NCI-H1048 (cell line): ENCODE results near the gene LILRB4.
"Not testable (repeated sequence)": the region's sequence is repeated elsewhere in the genome, so short reads cannot be mapped to it uniquely, and the experiment has no call there.

Experiments used
- DNase-seq: peaks from one replicate; lab custom pipeline; 2025; lab: John Stamatoyannopoulos, UW

Gene LILRB4

DNA sequence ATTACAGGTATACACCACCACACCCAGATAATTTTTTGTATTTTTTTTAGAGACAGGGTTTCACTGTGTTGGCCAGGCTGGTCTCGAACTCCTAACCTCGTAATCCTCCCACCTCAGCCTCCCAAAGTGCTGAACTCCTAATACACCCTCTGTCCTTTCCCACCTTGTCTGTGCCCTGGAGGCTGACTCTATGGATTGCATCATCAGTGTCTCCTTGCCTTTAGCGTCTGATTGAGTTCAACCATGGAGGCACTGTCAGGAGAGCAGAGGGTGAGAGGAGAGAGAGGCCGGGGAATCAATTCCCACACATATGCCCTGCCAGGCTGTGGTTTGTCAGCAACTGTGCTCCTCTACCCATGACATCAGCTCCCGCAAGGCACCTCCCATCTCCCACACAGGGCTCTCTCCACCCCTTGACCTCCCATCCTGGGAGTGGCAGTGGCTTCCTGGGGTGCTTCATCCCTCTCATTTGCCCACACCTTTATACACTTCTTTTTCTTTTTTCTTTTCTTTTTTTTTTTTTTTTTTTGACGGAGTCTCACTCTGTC lies 12.6 kb upstream of the LILRB4 start:
- no peak for DNase-seq

DNA sequence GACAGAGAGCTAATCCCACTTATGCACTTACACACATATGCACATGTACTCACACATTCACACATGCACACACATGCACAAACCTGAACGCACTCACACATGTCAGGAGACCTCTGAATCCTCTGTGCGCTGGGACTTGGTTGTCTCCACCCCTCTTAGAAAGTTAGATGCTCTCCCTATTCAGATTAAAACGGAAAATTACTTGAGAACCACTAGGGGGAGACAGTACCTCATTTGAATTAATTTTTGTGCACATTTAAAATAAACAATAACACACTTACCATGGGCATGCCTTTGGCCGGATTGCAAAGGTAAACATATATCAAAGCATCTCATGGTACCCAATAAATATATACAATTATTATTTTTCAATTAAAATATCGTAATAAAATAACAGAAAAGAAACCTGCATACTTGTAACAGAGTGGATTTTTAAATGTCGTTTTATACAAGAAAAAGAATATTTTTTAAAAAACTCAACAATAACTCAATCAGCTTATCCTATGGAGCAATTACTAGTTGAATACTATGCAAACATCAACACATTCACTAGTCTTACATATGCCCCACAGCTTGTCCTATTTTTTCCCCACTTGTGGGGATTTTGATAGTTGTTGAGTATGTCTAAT lies 9.5 kb upstream of the LILRB4 start:
- DNase-seq, result no peak

DNA sequence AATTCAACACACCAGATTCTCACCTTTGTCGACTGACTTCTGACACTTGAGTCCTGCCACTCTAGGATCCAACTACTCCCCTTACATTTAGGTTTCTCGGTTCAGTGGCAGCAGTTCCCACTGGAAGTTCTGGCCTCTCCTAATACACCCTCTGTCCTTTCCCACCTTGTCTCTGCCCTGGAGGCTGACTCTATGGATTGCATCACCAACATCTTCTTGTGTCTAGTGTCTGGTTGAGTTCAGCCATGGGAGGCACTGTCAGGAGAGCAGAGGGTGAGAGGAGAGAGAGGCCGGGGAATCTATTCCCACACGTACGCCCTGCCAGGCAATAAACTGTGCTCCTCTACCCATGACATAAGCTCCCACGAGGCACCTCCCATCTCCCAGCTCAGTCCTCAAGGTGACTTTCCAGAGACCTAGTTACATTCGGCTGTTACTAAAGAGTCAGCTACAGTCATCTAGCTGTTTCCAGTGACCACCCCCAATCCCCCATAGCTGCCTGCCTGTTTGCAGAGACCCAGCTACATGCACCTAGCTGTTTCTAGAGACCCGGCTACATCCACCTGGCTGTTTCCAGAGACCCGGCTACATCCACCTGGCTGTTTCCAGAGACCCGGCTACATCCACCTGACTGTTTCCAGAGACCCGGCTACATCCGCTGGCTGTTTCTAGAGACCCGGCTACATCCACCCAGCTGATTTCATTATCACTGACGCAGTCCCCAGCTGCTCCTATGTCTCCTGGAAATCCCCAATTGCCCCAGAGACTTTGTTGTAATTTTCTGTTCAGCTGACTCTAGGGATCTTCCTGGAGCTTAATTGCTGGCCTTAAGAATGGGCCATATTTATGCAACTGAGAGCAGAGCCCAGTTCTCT lies 8.1 kb upstream of the LILRB4 start:
- DNase-seq, result no peak

DNA sequence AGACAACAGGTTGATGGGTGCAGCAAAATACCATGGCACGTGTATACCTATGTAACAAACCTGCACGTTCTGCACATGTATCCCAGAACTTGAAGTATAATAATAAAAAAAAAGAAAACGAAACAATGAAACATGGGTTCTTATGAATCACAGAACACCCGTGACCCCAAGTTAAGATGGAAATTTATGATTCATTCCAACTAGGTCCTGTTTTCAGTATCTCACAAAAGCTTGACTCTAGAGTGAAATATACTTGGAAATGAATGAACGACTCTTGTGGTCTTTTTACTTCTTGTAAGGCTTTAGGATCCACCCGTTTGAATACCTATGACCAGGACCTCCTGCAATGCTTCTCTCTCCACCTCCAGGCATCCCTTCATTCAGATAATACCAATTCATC lies 3.5 kb upstream of the LILRB4 start:
- DNase-seq, result no peak

- no peak for DNase-seq
These were observed 2.5 kb upstream of the LILRB4 start for GRCh38 chr19:54660306-54660705.

GRCh38 chr19:54660964-54661363 lies 1.8 kb upstream of the LILRB4 start:
- no peak for DNase-seq

DNA sequence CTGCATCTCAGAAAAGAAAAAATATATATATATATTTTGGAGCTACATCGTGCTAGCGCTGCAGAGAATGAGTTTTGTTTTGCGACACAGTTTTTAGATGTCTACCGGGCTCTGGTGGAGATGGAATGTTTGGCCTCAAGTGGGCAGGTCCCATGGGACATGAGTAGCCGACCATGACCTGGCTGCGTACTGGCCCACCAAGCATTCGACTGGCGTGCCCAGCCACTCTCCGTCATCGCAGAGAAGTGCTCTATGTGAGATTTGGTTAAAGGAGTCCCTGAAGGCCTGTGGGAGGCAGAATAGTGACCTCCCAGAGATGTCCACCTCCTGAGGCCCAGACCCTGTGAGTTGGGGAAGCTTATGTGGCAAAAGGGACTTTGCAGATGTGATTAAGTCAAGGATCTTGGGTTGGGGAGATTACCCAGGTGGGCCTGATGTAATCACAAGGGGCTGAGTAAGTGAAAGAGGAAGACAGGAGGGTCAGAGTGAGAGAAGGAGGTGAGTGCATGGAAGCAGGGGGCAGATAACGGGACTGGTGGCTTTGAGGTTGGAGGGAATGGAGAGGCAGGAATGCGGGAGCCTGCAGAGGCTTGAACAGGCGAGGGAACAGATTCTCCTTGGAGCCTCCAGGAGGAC lies 821 bp upstream of the LILRB4 start:
- DNase-seq, result no peak

GRCh38 chr19:54665530-54665929 lies 2.7 kb downstream of the LILRB4 start:
- no peak for DNase-seq

GRCh38 chr19:54667217-54667616 lies 4.4 kb downstream of the LILRB4 start:
- no peak for DNase-seq

DNA sequence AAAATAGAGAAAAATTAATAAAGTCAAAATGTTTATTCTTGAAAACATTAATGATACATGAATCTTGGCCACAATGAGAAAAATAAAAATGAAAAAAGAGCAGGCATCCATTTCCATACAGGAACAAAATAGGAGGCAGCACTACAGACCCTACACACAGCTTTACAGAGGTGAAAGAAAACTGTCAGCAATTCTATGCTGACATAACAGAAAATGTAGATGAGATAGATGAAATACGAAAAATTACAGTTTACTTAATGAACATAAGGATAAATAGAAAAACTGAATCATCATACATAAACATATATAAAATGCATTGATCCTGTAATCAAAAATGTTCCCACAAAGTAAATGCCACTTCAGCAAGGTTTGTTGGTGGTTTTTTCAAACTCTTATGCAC lies 5.6 kb downstream of the LILRB4 start:
- no peak for DNase-seq

- DNase-seq, result no peak
These were observed 8.0 kb downstream of the LILRB4 start for GRCh38 chr19:54670576-54671357.

- no peak for DNase-seq
These were observed 10.4 kb downstream of the LILRB4 start for GRCh38 chr19:54673222-54673621.

- no peak for DNase-seq
These were observed 11.3 kb downstream of the LILRB4 start for GRCh38 chr19:54674021-54674617.

GRCh38 chr19:54676210-54676834 lies 13.5 kb downstream of the LILRB4 start:
- not testable (repeated sequence) for DNase-seq

DNA sequence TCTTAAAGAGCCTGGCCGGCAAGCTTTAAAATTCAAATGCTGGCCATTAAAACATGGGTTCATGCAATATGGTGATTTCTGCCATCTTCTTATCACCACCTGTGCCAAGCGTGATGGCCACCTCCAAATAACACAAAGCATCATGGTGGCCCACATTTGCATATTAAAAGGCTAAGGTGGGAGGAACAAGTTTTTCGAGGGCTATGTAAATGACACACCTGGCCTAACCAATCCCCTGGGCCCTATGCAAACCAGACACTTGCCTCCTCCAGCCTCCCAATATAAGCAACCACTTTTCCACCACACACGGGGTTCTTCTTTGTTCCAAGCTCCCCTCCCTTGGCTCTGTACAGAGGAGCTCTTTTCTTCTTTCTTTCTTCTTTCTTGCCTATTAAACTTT lies 14.4 kb downstream of the LILRB4 start:
- no peak for DNase-seq

DNA sequence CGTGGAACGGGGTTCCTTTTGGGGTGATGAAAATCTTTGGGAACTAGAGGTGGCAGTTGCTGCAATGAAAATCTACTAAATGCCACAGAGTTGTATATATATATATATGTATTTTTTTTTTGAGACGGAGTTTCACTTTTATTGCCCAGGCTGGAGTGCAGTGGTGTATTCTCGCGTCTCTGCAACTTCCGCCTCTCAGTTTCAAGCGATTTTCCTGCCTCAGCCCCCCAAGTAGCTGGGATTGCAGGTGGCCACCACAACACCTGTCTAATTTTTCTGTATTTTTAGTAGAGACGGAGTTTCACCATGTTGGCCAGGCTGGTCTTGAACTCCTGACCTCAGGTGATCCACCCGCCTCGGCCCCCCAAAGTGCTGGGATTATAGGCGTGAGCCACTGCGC lies 18.8 kb downstream of the LILRB4 start:
- not testable (repeated sequence) for DNase-seq

DNA sequence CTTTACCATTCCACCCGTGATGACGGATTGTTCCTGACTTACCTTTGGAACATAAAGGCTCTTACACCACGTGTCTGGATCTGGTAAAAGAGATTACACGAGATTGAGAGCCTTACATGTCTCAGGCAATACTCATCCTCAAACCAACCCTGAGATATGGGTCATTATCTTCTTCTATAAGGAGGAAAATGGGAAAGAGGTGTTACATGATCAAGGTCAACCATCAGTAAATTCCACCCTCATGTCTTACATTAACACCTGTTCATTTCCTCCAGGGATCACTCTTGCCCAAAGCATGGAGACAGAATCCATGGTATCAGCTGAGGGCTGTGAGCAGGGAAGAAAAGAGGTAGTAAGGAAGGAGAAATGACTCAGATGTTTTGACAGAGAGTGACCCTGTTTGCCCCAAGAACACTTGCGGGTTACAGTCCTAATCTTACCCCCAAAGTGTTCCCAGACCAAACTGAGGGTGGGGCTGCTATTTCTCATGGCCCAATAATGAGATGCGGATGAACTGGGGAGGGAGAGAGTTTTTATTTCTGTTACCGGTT lies 19.6 kb downstream of the LILRB4 start:
- no peak for DNase-seq

DNA sequence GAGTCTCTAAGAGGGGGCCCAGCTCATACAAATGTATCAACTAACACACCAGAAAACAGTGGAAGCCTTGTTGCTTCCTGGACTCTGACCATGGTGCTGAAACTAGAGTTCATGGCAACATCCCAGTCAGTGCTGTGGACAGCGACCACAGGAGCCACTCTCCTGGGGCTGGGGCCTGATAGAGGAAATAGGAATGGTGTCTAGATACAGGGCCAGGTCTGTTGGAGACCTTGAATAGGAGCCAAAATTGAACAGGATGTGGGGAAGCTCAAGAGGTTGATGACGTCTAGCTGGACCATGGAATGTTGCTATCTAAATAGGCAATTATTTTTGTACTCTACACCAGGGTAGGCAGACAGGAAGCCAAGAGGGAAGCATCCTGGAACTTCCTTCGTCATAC lies 21.7 kb downstream of the LILRB4 start:
- no peak for DNase-seq

- no peak for DNase-seq
These were observed 29.0 kb downstream of the LILRB4 start for GRCh38 chr19:54691582-54692297.

- no peak for DNase-seq
These were observed 29.5 kb downstream of the LILRB4 start for GRCh38 chr19:54692298-54692615.
